Testis (tissue), 3 donors: ENCODE measurements around the gene KIF1A. TPM values are rescaled to one million over a fixed set of nuclear protein-coding genes. Genes with fewer than 3 reads are reported as not detected.
A peak's percentile ranks its signal among the peaks of the same experiment; 100 is the strongest.
"Not testable (repeated sequence)": the region's sequence is repeated elsewhere in the genome, so short reads cannot be mapped to it uniquely, and the experiment has no call there.

Experiments used
- DNase-seq: peaks from one replicate; pipeline ENCODE4 v3.0.0-alpha.2; 2019
- H3K27ac ChIP-seq, 2 donors: fragments of 200-600 bp; sonication (generic); one replicate each; pipeline ENCODE4 v1.5.1; 2019
- H3K27me3 ChIP-seq: fragments of 200-600 bp; sonication (generic); one replicate; pipeline ENCODE4 v1.5.1; 2019
- H3K36me3 ChIP-seq: fragments of 200-600 bp; sonication (generic); one replicate; pipeline ENCODE4 v1.5.1; 2017; ENCODE audit warnings: low read depth; ENCODE audit errors: missing control alignments
- H3K4me1 ChIP-seq: fragments of 200-600 bp; sonication (generic); one replicate; pipeline ENCODE4 v1.5.1; 2019
- H3K4me3 ChIP-seq, 2 donors: fragments of 200-600 bp; sonication (generic); one replicate each; pipeline ENCODE4 v1.5.1; 2017 to 2019
- H3K9me3 ChIP-seq: fragments of 200-600 bp; sonication (generic); one replicate; pipeline ENCODE4 v1.5.1; 2017
- CTCF ChIP-seq, 3 experiments: fragments of 450-650 bp in 2 of 3; fragments of 200-600 bp in 1 of 3; sonication (generic) in 1 of 3; IDR thresholded peaks; one replicate each; pipeline ENCODE4 v1.5.1; 2016 to 2019; ENCODE audit warnings: antibody characterized with exemption in 3 of 3, mild to moderate bottlenecking in 2 of 3, moderate library complexity in 1 of 3
- POLR2A ChIP-seq: fragments of 450-650 bp; IDR thresholded peaks from one replicate; pipeline ENCODE4 v1.6.1; 2017; ENCODE audit warnings: antibody characterized with exemption, mild to moderate bottlenecking, moderate library complexity
- WGBS, 2 donors: methylation state at CpG; one replicate each; pipeline ENCODE4 v1.1.5; 2018; 5-methylcytosine and 5-hydroxymethylcytosine counted together
- intact Hi-C: fragments of 100-400 bp; cut with DNase I; formaldehyde crosslinking; loops from one replicate; pipeline ENCODE4 v1.15.1; 2023; ENCODE audit warnings: low total_unique reads
- polyA plus RNA-seq: library from polyadenylated mRNA; stranded (reverse); fragments of 350-450 nt; fragmentation: Illumina TruSeq; extraction: RNeasy Lipid Tissue Mini Kit (QIAGEN cat#74804); gene quantifications from one replicate; pipeline ENCODE4 v1.2.3, GENCODE V29; 2014; ENCODE audit warnings: low read depth, low replicate concordance; ENCODE audit not compliant: insufficient read depth
- total RNA-seq, 2 donors: library from RNA; depleted of rRNA; stranded (reverse); fragments of >200 nt; gene quantifications; one replicate each; pipeline ENCODE4 v1.2.3, GENCODE V29; 2016

The KIF1A gene
- total and polyA plus RNA-seq, 3 donors from 2014 or later = 33.5 to 42.1 (median 37.0) TPM

GRCh38 chr2:240782886-240783818 is 36.9 kb downstream of the KIF1A start:
- Histone ChIP-seq H3K4me1 (no peaks in the 10 kb centered on the region), H3K36me3 (no peaks in the 10 kb centered on the region), H3K4me3 (no peak overlapping the region), H3K9me3 (no peaks in the 10 kb centered on the region), H3K27ac (no peak overlapping the region), H3K27me3 (no peaks in the 10 kb centered on the region)
- intact Hi-C loops = no loop called here
- TF ChIP-seq CTCF (IDR thresholded peaks at IDR 0.05) (no peak), POLR2A (no peak)
- 88 to 92% methylated on average over 5 to 32 of the region's 32 CpGs for WGBS, 2 donors
- DNase-seq = no peak

DNA sequence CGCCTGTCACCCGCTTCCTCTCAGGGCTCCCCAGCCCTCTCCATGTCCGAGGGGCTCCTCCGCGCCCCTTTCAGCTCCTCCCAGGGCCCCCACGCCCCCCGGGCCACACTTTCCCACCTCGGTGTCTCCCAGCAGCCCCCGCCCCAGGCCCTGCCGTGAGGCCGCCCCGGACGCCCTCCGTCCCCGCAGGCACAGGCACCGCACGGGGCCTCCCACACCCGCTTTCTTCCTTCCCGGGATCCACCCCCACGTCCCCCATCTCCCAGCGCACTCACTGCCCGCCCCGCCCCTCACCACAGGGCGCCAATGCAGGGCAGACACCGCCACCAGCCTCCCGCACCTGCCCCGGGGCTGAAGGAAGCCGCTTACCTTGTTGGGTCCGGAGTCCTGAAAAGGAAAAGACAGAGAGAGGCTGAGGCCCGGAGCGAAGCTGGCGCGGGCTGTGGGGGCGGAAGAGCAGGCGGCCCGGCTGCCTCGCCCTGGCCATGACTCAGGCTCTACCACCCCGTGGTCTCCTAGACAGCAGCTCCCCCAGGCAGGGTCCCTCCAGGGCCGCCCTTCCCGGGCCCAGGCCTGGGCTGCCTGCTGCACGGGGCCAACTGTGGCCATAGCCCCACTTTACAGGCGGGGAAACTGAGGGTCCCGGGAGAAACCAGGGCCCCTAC is 37.7 kb downstream of the KIF1A start:
- DNase-seq = no peak
- Histone ChIP-seq H3K27me3 (no peaks in the 10 kb centered on the region), H3K36me3 (no peaks in the 10 kb centered on the region), H3K27ac (no peak overlapping the region), H3K9me3 (no peaks in the 10 kb centered on the region), H3K4me3 (peak overlapping the region; percentile 31 to 48), H3K4me1 (no peaks in the 10 kb centered on the region)
- intact Hi-C loops = no loop called here
- 70 to 76% methylated on average over 39 to 43 of the region's 43 CpGs for WGBS, 2 donors
- no peak for TF ChIP-seq CTCF (IDR thresholded peaks at IDR 0.05)
- no peak for TF ChIP-seq POLR2A

DNA sequence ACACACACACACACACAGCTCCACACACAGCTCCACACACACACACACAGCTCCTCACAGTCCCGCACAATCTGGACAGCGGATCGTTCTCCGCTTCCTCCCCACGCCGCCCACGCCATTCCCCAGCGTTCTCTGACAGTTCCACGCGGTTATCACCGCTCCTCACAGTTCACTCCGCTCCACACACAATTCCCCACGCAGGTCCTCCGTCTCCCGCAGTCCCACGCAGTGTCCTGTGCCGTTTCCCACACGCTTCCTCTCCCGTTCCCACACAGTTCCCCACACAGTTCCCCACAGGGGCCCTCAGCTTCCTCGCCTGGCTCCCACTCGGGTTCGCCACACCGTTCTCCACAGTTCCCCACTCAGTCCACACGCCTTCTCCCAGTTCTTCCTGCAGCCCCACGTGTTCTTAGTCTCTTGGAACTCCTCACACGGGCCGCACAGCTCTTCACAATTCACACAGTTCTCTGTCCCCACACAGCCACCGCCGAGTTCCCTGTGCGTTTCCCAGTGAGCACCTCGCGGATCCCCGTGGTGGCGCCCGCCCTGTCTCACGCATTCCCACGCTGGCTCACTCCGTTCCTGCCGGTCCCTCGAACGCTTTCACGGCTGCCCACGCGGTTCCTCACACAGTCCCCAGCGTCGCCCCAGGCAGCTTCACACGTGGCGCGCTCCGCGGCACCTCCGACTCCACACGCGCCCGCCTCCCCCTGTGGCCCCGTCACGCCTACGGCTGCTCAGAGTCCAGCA is 38.4 kb downstream of the KIF1A start:
- no peaks in the 10 kb centered on the region for H3K9me3 ChIP-seq
- H3K4me3 ChIP-seq = peak overlapping the region; percentile 31 to 48
- no peak for TF ChIP-seq POLR2A
- TF ChIP-seq CTCF (IDR thresholded peaks at IDR 0.05) = no peak
- 67 to 70% methylated on average over 58 of the region's 58 CpGs for WGBS, 2 donors
- DNase-seq = peak; percentile 41
- H3K27ac ChIP-seq = no peak overlapping the region
- no peaks in the 10 kb centered on the region for H3K27me3 ChIP-seq
- H3K4me1 ChIP-seq = peaks cover 1% of the 10 kb centered on the region
- intact Hi-C loops = no loop called here
- no peaks in the 10 kb centered on the region for H3K36me3 ChIP-seq

GRCh38 chr2:240780023-240780700 is 39.9 kb downstream of the KIF1A start:
- DNase-seq = peak; percentile 45
- 45 to 47% methylated on average over 39 of the region's 39 CpGs for WGBS, 2 donors
- intact Hi-C loops = no loop called here
- H3K4me3 ChIP-seq = no peak overlapping the region
- H3K36me3 ChIP-seq = no peaks in the 10 kb centered on the region
- no peak overlapping the region for H3K27ac ChIP-seq
- H3K27me3 ChIP-seq = no peaks in the 10 kb centered on the region
- no peak for TF ChIP-seq POLR2A
- peak in 1 of 3 experiments; percentile 32 for TF ChIP-seq CTCF (IDR thresholded peaks at IDR 0.05)
- H3K4me1 ChIP-seq = peaks cover 13% of the 10 kb centered on the region
- H3K9me3 ChIP-seq = no peaks in the 10 kb centered on the region

DNA sequence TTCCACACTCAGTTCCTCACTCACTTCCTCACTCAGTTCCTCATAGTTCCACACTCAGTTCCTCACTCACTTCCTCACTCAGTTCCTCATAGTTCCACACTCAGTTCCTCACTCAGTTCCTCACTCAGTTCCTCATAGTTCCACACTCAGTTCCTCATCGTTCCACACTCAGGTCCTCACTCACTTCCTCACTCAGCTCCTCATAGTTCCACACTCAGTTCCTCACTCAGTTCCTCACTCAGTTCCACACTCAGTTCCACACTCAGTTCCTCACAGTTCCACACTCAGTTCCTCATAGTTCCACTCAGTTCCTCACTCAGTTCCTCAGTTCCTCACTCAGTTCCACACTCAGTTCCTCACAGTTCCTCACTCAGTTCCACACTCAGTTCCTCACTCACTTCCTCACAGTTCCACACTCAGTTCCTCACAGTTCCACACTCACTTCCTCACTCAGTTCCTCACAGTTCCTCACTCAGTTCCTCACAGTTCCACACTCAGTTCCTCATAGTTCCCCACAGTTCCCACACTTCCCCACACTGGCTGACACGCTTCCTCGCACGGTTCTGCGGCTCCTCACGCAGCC is 40.7 kb downstream of the KIF1A start:
- 80 to 88% methylated on average over 6 of the region's 6 CpGs for WGBS, 2 donors
- H3K27me3 ChIP-seq, intact Hi-C loops, DNase-seq, H3K4me3 ChIP-seq, H3K27ac ChIP-seq, H3K9me3 ChIP-seq, H3K36me3 ChIP-seq: not testable (repeated sequence)
- H3K4me1 ChIP-seq = peaks cover 13% of the 10 kb centered on the region
